Stimulated activated CD4-positive, alpha-beta T cell treated with anti-CD3 and anti-CD28 coated beads, Interleukin-1b, Interleukin-23, amount 100 ng/mL, for 4 hours (primary cell): ENCODE data around the gene RPS6KA2.

Experiments used
- DNase-seq, 2 donors: peaks; one replicate each; pipeline ENCODE4 v3.0.0-alpha.2; 2020; ENCODE audit warnings: low read depth in 2 of 2

RPS6KA2 gene

GRCh38 chr6:166656230-166657151 is 29.4 kb upstream of the RPS6KA2 start:
- no peak for DNase-seq

DNA sequence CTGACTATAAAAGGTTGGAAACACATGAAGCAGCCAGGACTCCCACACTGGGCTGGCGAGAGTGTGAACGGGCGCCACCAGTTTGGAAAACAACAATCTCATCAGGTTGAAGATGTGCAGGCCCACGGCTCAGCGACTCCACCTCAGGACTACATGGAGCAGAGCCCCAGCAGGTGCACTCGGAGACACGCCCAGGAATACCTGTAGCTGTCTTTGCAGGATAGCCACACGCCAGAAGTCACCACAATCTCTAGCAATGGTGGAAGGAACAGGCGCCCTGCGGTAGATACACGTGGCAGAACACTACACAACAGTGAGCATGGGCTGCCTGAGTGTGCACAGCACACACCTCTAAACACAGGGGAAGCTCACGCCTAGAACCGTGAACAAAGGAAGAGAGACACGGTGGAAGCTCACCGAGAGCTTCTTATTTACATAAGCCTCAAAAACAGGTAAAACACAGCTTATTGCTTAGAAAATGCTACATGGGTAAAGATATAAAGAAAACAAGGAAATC is 28.7 kb upstream of the RPS6KA2 start:
- DNase-seq = no peak

DNA sequence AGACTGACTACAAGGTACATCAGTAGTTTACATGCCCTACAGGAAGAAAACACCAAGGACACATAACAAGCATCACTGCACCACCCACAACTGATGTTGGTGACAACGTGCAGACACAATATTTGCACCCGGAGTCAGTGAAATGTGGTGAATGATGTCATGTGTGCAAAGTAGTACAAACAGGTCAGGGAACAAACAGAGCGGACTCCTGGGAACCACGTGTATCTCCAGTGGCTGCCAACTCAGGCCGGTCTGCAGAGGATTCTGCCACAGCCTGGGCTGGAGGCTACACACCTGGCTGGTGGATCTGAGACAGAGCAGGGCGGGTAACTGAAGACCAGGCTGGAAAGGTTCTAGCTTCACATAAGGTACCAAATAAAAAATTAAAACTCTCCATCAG is 28.2 kb upstream of the RPS6KA2 start:
- no peak for DNase-seq

DNA sequence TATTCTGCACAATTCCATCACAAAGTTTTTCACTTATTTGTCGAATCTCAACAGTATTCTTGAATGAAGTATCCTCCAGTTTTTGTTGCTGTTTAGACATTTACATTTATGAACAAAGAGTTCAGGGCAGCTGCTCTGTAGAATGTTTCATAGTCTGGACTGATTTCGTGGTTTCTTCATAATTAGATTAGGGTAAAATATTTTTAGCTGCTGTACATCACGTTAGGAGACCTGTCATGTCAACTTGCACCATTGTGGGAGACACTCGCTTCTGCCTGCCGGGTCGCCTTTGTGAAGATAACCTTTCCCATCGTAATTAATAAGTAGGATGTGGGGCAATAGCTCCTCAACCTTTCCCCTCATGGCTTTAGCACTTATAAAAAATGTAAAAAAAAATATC is 27.5 kb upstream of the RPS6KA2 start:
- DNase-seq = no peak

GRCh38 chr6:166653639-166653941 is 26.5 kb upstream of the RPS6KA2 start:
- DNase-seq = no peak

DNA sequence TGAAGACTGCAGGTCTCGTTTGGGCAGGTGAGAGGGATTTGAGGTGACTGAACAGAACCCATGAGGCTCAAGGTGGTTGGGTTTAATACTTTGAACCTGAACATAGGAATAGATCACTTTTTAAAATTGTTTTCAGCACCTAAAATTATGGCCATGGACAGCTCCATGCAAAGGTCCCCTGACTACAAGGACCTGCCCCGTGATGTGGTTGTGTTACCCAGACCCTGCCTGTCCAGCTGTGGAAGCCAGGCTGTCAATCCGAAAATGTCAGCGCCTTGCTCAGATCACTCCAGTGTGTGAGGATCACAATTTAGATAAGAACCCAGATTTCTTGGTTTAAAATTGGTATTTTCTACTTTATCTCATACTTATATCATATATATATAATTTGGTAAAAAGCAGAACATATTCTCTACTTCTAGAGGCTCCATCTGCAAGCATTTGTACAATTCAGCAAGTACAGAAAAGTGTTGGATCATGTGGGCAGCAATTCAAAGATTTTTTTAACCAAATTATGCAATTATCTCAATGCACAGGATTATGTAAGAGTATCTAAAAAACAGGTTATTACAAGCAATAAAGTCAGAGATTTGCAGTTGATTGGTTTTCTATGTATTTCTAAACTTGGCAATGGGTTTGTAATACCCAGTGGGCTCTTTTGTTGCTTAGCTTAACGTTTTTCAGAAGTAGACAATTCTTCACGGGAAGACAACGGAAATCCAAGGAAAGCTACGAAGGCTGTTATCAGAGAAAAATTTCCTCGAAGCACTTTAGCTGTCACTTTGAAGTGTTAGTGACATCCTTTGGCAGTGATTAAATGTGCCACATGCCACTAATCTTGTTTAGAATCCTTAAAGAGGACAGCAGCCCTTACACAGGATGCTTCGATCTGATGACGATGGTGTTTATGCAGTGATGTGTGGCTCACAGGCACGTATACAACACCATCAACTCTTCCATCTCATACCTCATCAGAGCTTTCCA is 24.1 kb upstream of the RPS6KA2 start:
- DNase-seq = no peak

GRCh38 chr6:166650047-166650446 is 23.0 kb upstream of the RPS6KA2 start:
- no peak for DNase-seq

GRCh38 chr6:166648846-166649245 is 21.8 kb upstream of the RPS6KA2 start:
- no peak for DNase-seq

DNA sequence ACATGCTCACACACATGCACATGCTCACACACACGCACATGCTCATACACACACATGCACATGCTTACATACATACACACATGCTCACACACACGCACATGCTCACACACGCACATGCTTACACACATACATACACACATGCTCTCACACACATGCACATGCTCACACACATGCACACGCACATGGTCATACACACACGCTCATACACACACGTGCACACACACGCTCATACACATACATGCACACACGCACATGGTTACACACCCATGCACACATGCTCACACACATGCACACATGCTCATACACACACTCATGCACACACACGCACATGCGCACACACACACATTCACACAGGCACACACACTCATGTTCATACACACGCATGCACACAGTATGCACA is 20.8 kb upstream of the RPS6KA2 start:
- DNase-seq = no peak

DNA sequence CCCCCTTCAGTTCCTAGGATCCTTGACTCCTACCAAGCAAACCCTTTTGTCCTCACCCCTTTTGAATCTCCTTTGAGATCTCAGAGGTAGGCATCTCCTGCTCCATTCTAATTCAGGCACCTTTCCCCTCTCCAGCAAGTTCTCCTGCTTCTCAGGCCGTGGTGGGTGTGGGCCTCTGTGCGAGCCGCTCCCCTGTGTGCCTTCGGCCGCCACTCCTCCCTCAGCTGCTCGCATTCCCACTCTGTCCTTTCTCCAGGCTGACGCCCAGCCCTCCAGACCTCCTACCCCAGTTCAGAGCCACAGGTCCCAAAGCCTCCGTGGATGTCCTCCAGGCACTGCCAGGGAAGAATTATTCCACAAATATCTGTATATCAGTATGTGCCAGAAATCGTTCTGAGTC is 19.7 kb upstream of the RPS6KA2 start:
- DNase-seq = no peak

- no peak for DNase-seq
Measured at GRCh38 chr6:166645896-166646295, 18.8 kb upstream of the RPS6KA2 start.

- DNase-seq = no peak
Measured at GRCh38 chr6:166644681-166645080, 17.6 kb upstream of the RPS6KA2 start.

GRCh38 chr6:166643891-166644590 is 17.0 kb upstream of the RPS6KA2 start:
- no peak for DNase-seq

DNA sequence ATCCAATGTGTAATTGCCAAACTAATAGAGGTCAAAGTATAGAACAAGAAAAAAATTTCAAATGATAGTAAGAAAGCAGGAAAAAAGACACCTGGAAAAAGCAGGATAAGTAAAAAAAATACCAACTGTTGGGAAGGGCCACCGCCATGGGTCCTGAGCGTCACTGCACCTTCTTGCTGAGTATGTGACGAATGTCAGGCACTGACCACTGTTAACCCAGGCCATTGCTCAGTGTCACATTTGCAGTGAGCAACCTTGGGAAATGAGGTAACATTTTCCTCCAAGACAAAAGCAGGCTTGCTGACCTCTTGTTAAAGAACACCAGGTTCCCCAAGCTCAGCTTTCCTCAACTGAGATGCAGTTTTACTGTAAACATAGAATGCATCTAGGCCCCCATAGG is 15.6 kb upstream of the RPS6KA2 start:
- no peak for DNase-seq

GRCh38 chr6:166640342-166641043 is 13.4 kb upstream of the RPS6KA2 start:
- no peak for DNase-seq

DNA sequence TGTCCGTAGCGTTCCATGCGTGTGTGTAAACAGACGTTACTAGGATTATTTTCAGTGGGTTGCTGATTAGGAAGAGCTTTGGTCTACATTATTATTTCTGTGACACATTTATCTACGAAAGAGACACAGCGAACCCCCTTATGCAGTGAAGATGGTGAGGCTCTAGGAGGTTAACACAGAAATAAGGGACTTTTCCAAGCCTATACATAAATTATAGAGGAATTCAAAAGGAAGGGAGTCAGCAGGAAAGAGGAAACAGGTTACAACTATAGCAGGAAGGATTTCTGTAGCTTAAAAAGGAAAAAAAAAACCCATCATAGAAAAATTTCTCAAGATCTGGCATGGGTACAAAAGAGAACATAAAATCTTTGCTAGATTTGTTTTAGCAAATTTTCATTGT is 12.9 kb upstream of the RPS6KA2 start:
- DNase-seq = no peak

DNA sequence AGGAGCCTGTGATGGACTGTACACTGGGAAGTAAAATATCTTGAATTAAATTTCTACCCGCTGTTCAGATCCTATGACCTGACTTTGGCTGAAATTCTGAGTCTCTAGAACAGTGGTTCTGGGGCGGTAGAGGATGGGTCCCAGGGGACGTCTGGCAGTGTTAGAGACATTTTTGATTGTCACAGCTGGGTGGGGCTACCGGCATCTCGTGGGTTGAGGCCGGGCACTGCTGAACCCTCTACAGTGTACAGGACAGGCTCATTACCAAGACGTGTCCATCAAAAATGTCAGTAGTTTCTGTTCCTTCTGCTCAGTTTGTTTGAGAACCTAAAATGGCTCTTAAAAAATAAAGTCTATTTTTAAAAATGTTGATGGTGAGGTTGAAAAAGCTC is 11.5 kb upstream of the RPS6KA2 start:
- no peak for DNase-seq

DNA sequence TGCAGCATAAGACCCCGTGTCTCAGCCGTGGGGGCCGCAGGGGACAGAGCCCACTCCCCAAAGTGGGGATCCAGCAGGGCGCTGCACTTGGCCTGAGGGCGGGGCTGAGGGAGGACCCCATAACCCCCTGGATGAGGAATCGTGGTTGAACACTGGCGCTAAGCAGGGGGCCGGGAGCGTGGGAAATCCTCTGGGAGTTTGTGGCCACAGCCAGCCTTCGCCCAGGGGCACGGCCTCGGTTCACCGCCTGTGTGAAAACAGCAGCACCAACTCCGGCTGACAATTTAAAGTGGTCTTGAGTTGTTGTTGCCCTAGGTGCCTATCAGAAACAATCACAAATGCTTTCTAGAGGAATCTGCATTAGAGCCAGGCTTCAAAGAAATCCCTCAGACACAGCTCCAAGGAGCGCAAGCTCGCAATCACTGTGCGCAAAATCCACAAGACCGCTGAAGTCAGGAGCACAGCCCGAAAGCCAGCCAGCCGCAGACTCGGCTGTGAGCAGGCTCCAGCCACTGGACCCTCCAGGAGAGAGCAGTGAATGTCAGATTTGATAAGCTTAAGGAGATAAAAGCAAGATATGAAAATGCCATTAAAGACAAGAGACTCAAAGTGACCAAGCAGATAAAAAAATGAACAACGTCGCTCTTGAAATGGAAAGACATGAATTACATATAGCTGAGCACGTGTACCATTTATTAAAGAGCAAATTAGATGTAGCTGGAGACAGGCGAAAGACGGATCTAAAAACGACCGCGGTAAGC is 10.9 kb upstream of the RPS6KA2 start:
- no peak for DNase-seq

GRCh38 chr6:166636934-166637333 is 9.9 kb upstream of the RPS6KA2 start:
- no peak for DNase-seq

- DNase-seq = no peak
Measured at GRCh38 chr6:166636191-166636933, 9.3 kb upstream of the RPS6KA2 start.
